ENCODE measurements around the gene TFCP2L1. TPM values are rescaled to one million over a fixed set of nuclear protein-coding genes. Genes with fewer than 3 reads are reported as not detected.

Gene TFCP2L1
- 2.9 to 4.9 TPM (median 3.3 TPM) in 5 replicates for total RNA-seq (2022; extraction: Qiagen RNA extraction)

GRCh38 chr2:121284463-121285449, at the start of gene TFCP2L1:
Gene TFCP2L1 (minus strand): TSS chr2:121285202. CDS start chr2:121285109, 93 bp downstream.

Other genes with a start within 250 kb of the TFCP2L1 start
- gene RNU4ATAC, start 245.7 kb upstream of the TFCP2L1 start, total RNA-seq (2022; extraction: Qiagen RNA extraction) = not detected in 5 replicates